Mesenchymal stem cell (in vitro differentiated cells and primary cell): ENCODE results near the gene TTC17.

Experiments used
- DNase-seq: peaks from one replicate; pipeline ENCODE4 v3.0.0-alpha.2; 2013
- H2AFZ ChIP-seq: one replicate; pipeline ENCODE4 v1.6.1; 2013; ENCODE audit warnings: low read depth, mild to moderate bottlenecking, control low read depth, inconsistent platforms, low read length, moderate library complexity
- H2AK5ac ChIP-seq: 2 replicates; pipeline ENCODE4 v1.6.1; 2013; ENCODE audit warnings: low read length, moderate library complexity, mild to moderate bottlenecking, inconsistent platforms; ENCODE audit not compliant: severe bottlenecking
- H2BK120ac ChIP-seq: one replicate; pipeline ENCODE4 v1.6.1; 2013; ENCODE audit warnings: low read depth, mild to moderate bottlenecking, inconsistent platforms, low read length, moderate library complexity
- H2BK12ac ChIP-seq, 2 experiments: one replicate each; pipeline ENCODE4 v1.6.1; 2013; ENCODE audit warnings: inconsistent platforms in 2 of 2, low read length in 2 of 2, mild to moderate bottlenecking in 2 of 2, moderate library complexity in 2 of 2, control low read depth in 1 of 2
- H2BK15ac ChIP-seq: one replicate; pipeline ENCODE4 v1.6.1; 2013; ENCODE audit warnings: mild to moderate bottlenecking, low read depth, inconsistent platforms; ENCODE audit not compliant: poor library complexity, severe bottlenecking
- H2BK5ac ChIP-seq: 2 replicates; pipeline ENCODE4 v1.6.1; 2013; ENCODE audit warnings: low read depth, mild to moderate bottlenecking, low read length, control low read depth, inconsistent platforms; ENCODE audit not compliant: poor library complexity, severe bottlenecking
- H3K14ac ChIP-seq, 2 experiments: one replicate each; pipeline ENCODE4 v1.6.1; 2013; ENCODE audit warnings: inconsistent platforms in 2 of 2, low read length in 2 of 2, control low read depth in 1 of 2, mild to moderate bottlenecking in 1 of 2, moderate library complexity in 1 of 2
- H3K18ac ChIP-seq, 2 experiments: one replicate each; pipeline ENCODE4 v1.6.1; 2013; ENCODE audit warnings: inconsistent platforms in 2 of 2, low read length in 2 of 2, control low read depth in 1 of 2, low read depth in 1 of 2, mild to moderate bottlenecking in 1 of 2
- H3K23ac ChIP-seq, 2 experiments: one replicate each; pipeline ENCODE4 v1.6.1; 2013; ENCODE audit warnings: inconsistent platforms in 2 of 2, low read length in 2 of 2, mild to moderate bottlenecking in 2 of 2, moderate library complexity in 2 of 2, control low read depth in 1 of 2
- H3K27ac ChIP-seq: 2 replicates; pipeline ENCODE4 v1.5.1; 2013; ENCODE audit warnings: mild to moderate bottlenecking, moderate library complexity, low read length, control low read depth, inconsistent platforms; ENCODE audit not compliant: poor library complexity, severe bottlenecking
- H3K27me3 ChIP-seq, 2 experiments: 2 replicates each; pipeline versions ENCODE4 v1.6.1 to v1.7.0; 2013; ENCODE audit warnings: low read length in 2 of 2, mild to moderate bottlenecking in 2 of 2, moderate library complexity in 2 of 2, control low read depth in 1 of 2, inconsistent platforms in 1 of 2; ENCODE audit not compliant: control insufficient read depth in 1 of 2, insufficient read depth in 1 of 2
- H3K36me3 ChIP-seq, 2 experiments: 2 replicates each; pipeline versions ENCODE4 v1.6.1 to v1.7.0; 2013; ENCODE audit warnings: low read length in 2 of 2, control low read depth in 1 of 2, inconsistent platforms in 1 of 2, low read depth in 1 of 2, mild to moderate bottlenecking in 1 of 2; ENCODE audit not compliant: insufficient read depth in 2 of 2, control insufficient read depth in 1 of 2
- H3K4ac ChIP-seq, 2 experiments: one replicate each; pipeline ENCODE4 v1.6.1; 2013; ENCODE audit warnings: inconsistent platforms in 2 of 2, low read length in 2 of 2, mild to moderate bottlenecking in 2 of 2, moderate library complexity in 2 of 2, control low read depth in 1 of 2, low read depth in 1 of 2
- H3K4me1 ChIP-seq: 2 replicates; pipeline ENCODE4 v1.6.1; 2013; ENCODE audit warnings: low read depth, low read length, control low read depth; ENCODE audit not compliant: control insufficient read depth, insufficient read depth
- H3K4me2 ChIP-seq: 2 replicates; pipeline ENCODE4 v1.6.1; 2013; ENCODE audit warnings: low read length, mild to moderate bottlenecking, inconsistent platforms; ENCODE audit not compliant: poor library complexity, severe bottlenecking
- H3K4me3 ChIP-seq, 2 experiments: 2 replicates each; pipeline versions ENCODE4 v1.5.1 to v1.7.0; 2013; ENCODE audit warnings: low read length in 2 of 2, mild to moderate bottlenecking in 2 of 2, control low read depth in 1 of 2, low read depth in 1 of 2; ENCODE audit not compliant: insufficient read depth in 1 of 2
- H3K79me1 ChIP-seq: replicated peaks from 2 replicates; pipeline ENCODE4 v1.6.1; 2013; ENCODE audit warnings: mild to moderate bottlenecking, control low read depth, low read length, inconsistent platforms; ENCODE audit not compliant: poor library complexity, severe bottlenecking
- H3K9ac ChIP-seq: 2 replicates; pipeline ENCODE4 v1.7.0; 2013; ENCODE audit warnings: mild to moderate bottlenecking, low read length, moderate library complexity
- H3K9me3 ChIP-seq: 2 replicates; pipeline ENCODE4 v1.7.0; 2013; ENCODE audit warnings: mild to moderate bottlenecking, low read length; ENCODE audit not compliant: control insufficient read depth
- H4K8ac ChIP-seq: one replicate; pipeline ENCODE4 v1.6.1; 2013; ENCODE audit warnings: inconsistent platforms, mild to moderate bottlenecking, low read length, moderate library complexity
- H4K91ac ChIP-seq: one replicate; pipeline ENCODE4 v1.6.1; 2013; ENCODE audit warnings: mild to moderate bottlenecking, low read length, inconsistent platforms
- WGBS: methylation state at CpG from one replicate; pipeline ENCODE4 v1.1.7; 2013; ENCODE audit warnings: mixed read lengths; 5-methylcytosine and 5-hydroxymethylcytosine counted together

TTC17 gene

DNA sequence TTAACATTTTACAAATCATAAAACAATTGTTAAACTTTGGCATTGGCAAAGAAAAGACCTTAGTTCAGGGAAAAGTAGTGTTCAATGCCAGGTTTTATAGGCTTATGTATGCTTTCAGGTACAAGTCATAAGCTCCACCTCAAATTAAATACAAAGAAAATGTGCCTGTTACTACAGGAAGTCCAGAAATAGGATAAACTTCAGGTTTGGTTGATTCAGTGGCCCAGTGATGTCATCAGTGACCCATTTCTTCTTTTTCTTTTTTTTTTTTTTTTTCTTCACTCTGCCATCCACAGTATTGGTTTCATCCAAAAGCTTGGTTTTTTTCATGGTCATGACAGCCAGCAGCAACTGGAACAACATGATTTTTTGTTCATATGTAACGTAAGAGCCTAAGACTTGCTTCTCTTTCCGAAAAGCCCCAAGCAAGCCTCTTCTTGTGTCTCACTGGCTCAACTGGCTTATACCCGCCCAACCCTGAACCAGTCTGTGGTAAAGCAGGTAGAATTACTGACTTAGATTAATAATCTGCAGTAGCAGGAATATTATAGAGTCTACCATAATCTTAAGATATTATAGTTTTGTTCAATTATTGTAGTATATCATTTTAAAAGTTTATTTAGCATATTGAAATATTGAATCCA, 46.2 kb downstream of the TTC17 start:
- H2BK15ac ChIP-seq = no peak overlapping the region
- DNase-seq = no peak
- H3K4ac ChIP-seq = no peak overlapping the region
- H2BK120ac ChIP-seq = no peak overlapping the region
- no peak overlapping the region for H3K4me2 ChIP-seq
- peaks cover 2% of the 10 kb centered on the region for H3K79me1 ChIP-seq
- H3K23ac ChIP-seq = no peak overlapping the region
- no peak overlapping the region for H4K91ac ChIP-seq
- H3K27ac ChIP-seq = no peak overlapping the region
- no peak overlapping the region for H3K4me3 ChIP-seq
- H3K18ac ChIP-seq = no peak overlapping the region
- H3K4me1 ChIP-seq = no peaks in the 10 kb centered on the region
- 97% methylated on average over 2 of the region's 3 CpGs for WGBS
- no peak overlapping the region for H2BK12ac ChIP-seq
- H2BK5ac ChIP-seq = no peak overlapping the region
- H3K9me3 ChIP-seq = no peaks in the 10 kb centered on the region
- no peak overlapping the region for H3K9ac ChIP-seq
- H3K14ac ChIP-seq = no peak overlapping the region
- H3K36me3 ChIP-seq = peaks cover 10 to 98% of the 10 kb centered on the region in 2 experiments
- H3K27me3 ChIP-seq = no peaks in the 10 kb centered on the region
- no peak overlapping the region for H2AK5ac ChIP-seq
- H2AFZ ChIP-seq = no peak overlapping the region
- no peak overlapping the region for H4K8ac ChIP-seq

DNA sequence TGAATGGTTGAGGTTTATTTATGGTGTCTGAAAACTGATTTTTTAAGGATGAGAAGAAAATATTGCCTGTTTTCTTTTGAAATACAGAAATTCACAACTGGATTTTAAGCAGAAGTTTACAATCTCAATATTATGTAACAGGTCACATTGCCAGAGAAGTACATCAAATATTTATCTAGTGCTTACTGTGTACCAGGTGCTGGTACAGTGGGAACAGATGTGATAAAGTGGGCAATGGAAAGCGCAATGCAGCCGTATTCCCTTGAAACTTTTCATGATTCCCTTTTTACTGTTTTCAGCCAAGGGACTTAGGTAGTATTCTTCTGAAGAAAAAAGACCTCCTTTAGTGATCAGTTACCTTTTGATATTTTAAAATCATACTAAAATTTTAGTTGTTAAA, 49.6 kb downstream of the TTC17 start:
- Histone ChIP-seq H3K9ac (no peak overlapping the region), H3K27ac (no peak overlapping the region), H2AFZ (no peak overlapping the region), H3K14ac (no peak overlapping the region), H4K8ac (no peak overlapping the region), H3K36me3 (peaks cover 7 to 99% of the 10 kb centered on the region in 2 experiments), H3K4me3 (no peak overlapping the region), H2AK5ac (no peak overlapping the region), H2BK120ac (no peak overlapping the region), H3K4me1 (no peaks in the 10 kb centered on the region), H3K4me2 (no peak overlapping the region), H2BK5ac (no peak overlapping the region), H2BK12ac (no peak overlapping the region), H3K27me3 (no peaks in the 10 kb centered on the region), H4K91ac (no peak overlapping the region), H3K23ac (no peak overlapping the region), H3K18ac (no peak overlapping the region), H2BK15ac (no peak overlapping the region), H3K9me3 (no peaks in the 10 kb centered on the region), H3K4ac (no peak overlapping the region), H3K79me1 (peaks cover 9% of the 10 kb centered on the region)
- no CpG with 5 or more reads among the region's 2 CpGs for WGBS
- no peak for DNase-seq

DNA sequence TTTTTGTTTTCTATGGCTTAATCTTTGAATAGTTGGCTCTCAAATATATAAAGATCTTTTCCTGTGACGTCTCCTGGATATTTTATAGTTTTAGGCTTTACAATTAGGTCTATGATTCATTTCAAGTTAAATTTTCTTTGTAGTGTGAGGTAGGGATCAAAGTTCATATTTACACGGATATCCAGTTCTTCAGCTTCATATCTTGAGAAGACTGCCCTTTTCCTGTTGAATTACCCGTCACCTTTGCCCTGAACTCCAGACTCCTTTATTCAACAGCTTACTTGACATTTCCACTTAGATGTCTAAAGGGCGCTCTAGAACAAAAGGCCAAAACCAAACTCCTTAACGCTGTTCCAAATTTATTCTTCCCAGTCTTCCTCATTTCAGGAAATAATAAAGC, 51.7 kb downstream of the TTC17 start:
- H3K79me1 ChIP-seq = peaks cover 9% of the 10 kb centered on the region
- no peak overlapping the region for H3K14ac ChIP-seq
- no peaks in the 10 kb centered on the region for H3K9me3 ChIP-seq
- H3K18ac ChIP-seq = no peak overlapping the region
- no peaks in the 10 kb centered on the region for H3K4me1 ChIP-seq
- H2AFZ ChIP-seq = no peak overlapping the region
- H4K91ac ChIP-seq = no peak overlapping the region
- H2BK120ac ChIP-seq = no peak overlapping the region
- no peak overlapping the region for H3K4me2 ChIP-seq
- no peak overlapping the region for H4K8ac ChIP-seq
- H3K9ac ChIP-seq = no peak overlapping the region
- no peak overlapping the region for H3K23ac ChIP-seq
- no peak overlapping the region for H3K4me3 ChIP-seq
- H3K36me3 ChIP-seq = peaks cover 7 to 98% of the 10 kb centered on the region in 2 experiments
- H3K27me3 ChIP-seq = no peaks in the 10 kb centered on the region
- H2BK12ac ChIP-seq = no peak overlapping the region
- DNase-seq = no peak
- H2BK5ac ChIP-seq = no peak overlapping the region
- H2BK15ac ChIP-seq = no peak overlapping the region
- no peak overlapping the region for H2AK5ac ChIP-seq
- 91% methylated on average over 5 of the region's 5 CpGs for WGBS
- H3K27ac ChIP-seq = no peak overlapping the region
- H3K4ac ChIP-seq = no peak overlapping the region

DNA sequence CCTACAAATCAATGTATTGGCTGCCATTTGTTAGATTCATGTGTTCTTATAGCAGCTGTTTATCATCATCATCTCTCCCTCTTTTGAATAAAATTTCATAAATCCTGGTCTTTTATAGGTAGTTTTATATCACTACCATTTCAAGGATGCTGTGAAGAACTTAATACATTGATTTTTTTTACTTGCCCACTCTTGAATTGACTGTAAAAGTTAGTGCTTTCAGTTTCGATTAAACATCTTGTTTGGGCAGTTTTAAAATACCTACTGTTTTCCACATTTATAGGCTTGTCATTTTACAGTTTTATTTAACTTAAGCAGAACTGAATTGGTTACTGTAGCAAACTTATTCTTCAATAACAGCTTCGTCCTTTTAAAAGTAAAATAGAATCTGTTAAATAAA, 59.5 kb downstream of the TTC17 start:
- Histone ChIP-seq H3K9me3 (no peaks in the 10 kb centered on the region), H3K18ac (no peak overlapping the region), H2BK15ac (no peak overlapping the region), H2BK12ac (no peak overlapping the region), H3K27ac (no peak overlapping the region), H4K91ac (no peak overlapping the region), H3K4ac (no peak overlapping the region), H3K36me3 (peaks cover 3 to 53% of the 10 kb centered on the region in 2 experiments), H4K8ac (no peak overlapping the region), H3K4me1 (no peaks in the 10 kb centered on the region), H2BK120ac (no peak overlapping the region), H3K4me2 (no peak overlapping the region), H3K27me3 (no peaks in the 10 kb centered on the region), H2AFZ (no peak overlapping the region), H2AK5ac (no peak overlapping the region), H2BK5ac (no peak overlapping the region), H3K9ac (no peak overlapping the region), H3K14ac (no peak overlapping the region), H3K4me3 (no peak overlapping the region), H3K79me1 (no peaks in the 10 kb centered on the region), H3K23ac (no peak overlapping the region)
- DNase-seq = no peak
- WGBS = no CpG with 5 or more reads among the region's 2 CpGs
